Mononuclear cell (primary cell): ENCODE data around the gene RFX4. TPM values are rescaled to one million over a fixed set of nuclear protein-coding genes. Genes with fewer than 3 reads are reported as not detected.
"Not testable (repeated sequence)": the region's sequence is repeated elsewhere in the genome, so short reads cannot be mapped to it uniquely, and the experiment has no call there.

Experiments used
- H3K27me3 ChIP-seq: 2 replicates; pipeline ENCODE4 v1.6.0; 2011; ENCODE audit warnings: low read length, control low read depth; ENCODE audit not compliant: insufficient read depth
- H3K4me1 ChIP-seq: 2 replicates; pipeline ENCODE4 v1.5.1; 2011; ENCODE audit warnings: mild to moderate bottlenecking, low read length, control low read depth; ENCODE audit not compliant: insufficient read depth
- H3K4me3 ChIP-seq: 2 replicates; pipeline ENCODE4 v1.5.1; 2011; ENCODE audit warnings: mild to moderate bottlenecking, low read length, moderate library complexity
- H3K9me3 ChIP-seq: 2 replicates; pipeline ENCODE4 v1.5.1; 2011; ENCODE audit warnings: low read depth, mild to moderate bottlenecking, control low read depth, low read length
- total RNA-seq: library from RNA; depleted of rRNA; stranded (reverse); fragments of >200 nt; gene quantifications from one replicate; pipeline ENCODE4 v1.2.3, GENCODE V29; 2012

Gene RFX4
- total RNA-seq, 1 donor = not detected

DNA sequence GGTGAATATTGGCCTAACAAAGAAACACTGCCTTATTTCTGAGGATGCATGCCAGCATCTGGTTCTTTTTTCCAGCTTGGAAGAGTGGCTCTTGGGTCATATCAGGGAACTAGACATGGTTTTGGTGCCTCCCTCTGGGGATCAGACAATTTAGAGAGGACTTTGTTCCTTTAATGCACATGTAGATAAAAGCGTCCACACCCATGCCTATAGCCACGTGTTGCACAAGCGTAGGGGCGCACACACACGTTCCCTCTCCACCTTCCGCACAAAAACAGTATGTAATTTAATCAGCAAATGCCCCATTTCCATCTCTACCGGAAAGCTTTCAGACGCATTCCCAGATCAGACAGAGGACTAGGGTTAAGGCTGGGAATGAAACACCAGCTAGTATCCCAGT lies 130.0 kb downstream of the RFX4 start:
- Histone ChIP-seq H3K9me3 (no peaks in the 10 kb centered on the region), H3K4me3 (no peak overlapping the region), H3K27me3 (peaks cover 9% of the 10 kb centered on the region), H3K4me1 (no peaks in the 10 kb centered on the region)

GRCh38 chr12:106714926-106715325 lies 132.1 kb downstream of the RFX4 start:
- Histone ChIP-seq H3K4me3 (no peak overlapping the region), H3K9me3 (no peaks in the 10 kb centered on the region), H3K27me3 (peaks cover 11% of the 10 kb centered on the region), H3K4me1 (no peaks in the 10 kb centered on the region)

GRCh38 chr12:106715582-106715981 lies 132.8 kb downstream of the RFX4 start:
- Histone ChIP-seq H3K27me3 (peaks cover 11% of the 10 kb centered on the region), H3K9me3 (no peaks in the 10 kb centered on the region), H3K4me1 (no peaks in the 10 kb centered on the region), H3K4me3 (no peak overlapping the region)

DNA sequence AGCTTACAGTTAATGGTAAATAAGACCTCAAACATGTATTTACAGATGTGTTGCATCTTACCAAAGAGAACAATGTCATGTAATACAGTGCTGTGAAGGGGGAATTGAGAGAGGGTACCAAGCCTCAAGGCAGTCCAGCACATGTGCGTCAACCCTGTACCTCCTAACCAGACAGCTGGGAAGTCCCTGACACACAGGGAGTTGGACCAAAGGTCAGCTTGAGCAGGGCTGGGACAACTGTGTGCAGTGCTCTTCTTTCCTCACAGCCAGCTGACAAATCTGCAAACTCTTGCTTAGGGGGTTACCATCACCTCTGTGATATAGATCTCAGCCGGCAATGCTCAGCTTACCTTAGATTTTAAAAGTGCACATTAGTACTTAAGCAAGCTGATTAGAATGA lies 134.9 kb downstream of the RFX4 start:
- Histone ChIP-seq H3K9me3 (no peaks in the 10 kb centered on the region), H3K27me3 (peaks cover 8% of the 10 kb centered on the region), H3K4me1 (no peaks in the 10 kb centered on the region), H3K4me3 (no peak overlapping the region)

- Histone ChIP-seq H3K27me3 (peaks cover 8% of the 10 kb centered on the region), H3K9me3 (no peaks in the 10 kb centered on the region), H3K4me3 (no peak overlapping the region), H3K4me1 (no peaks in the 10 kb centered on the region)
Observed at GRCh38 chr12:106719879-106720278, 137.1 kb downstream of the RFX4 start.

GRCh38 chr12:106720696-106721095 lies 137.9 kb downstream of the RFX4 start:
- no peaks in the 10 kb centered on the region for H3K9me3 ChIP-seq
- H3K4me1 ChIP-seq = no peaks in the 10 kb centered on the region
- peaks cover 8% of the 10 kb centered on the region for H3K27me3 ChIP-seq
- no peak overlapping the region for H3K4me3 ChIP-seq

DNA sequence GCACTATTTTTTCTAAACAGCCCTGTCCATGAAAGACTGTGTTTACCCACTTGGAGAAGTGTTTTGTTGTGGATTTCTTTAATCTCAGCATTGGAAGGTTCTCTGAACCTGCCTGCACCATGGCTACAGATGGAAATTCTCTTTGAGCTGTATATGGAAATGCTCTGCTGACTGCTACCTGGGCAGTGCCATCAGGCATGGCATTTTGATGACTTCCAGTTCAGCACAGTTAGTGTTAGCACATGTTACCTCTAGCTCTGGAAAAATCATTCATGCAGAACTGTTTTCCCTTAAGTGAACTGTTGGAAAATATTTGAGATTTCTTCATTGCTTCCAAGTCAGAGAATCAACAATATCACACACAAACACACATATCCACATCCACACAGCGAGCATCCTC lies 139.1 kb downstream of the RFX4 start:
- Histone ChIP-seq H3K4me1 (no peaks in the 10 kb centered on the region), H3K4me3 (no peak overlapping the region), H3K27me3 (peaks cover 8% of the 10 kb centered on the region), H3K9me3 (no peaks in the 10 kb centered on the region)

GRCh38 chr12:106722837-106723236 lies 140.0 kb downstream of the RFX4 start:
- Histone ChIP-seq H3K4me1 (no peaks in the 10 kb centered on the region), H3K4me3 (no peak overlapping the region), H3K27me3 (peaks cover 5% of the 10 kb centered on the region), H3K9me3 (no peaks in the 10 kb centered on the region)

DNA sequence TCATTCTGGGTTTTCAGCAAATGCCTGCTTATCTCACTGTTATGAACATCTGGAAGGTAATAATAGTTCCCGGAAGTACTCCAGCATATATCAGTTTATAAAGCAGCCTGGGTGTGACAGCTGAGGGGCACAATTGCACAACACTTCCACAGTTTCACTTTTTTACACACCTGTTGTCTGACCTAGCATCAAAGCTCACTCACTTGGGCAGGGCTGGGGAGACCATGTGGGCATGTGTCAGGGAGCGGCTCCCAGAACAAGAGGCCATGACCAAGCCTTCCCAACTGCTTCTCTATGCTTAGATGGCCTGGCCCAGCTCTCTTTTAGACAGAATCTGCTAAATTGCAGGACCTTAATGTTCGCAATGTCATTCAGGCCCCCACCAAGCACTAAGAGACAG lies 140.6 kb downstream of the RFX4 start:
- Histone ChIP-seq H3K27me3 (peaks cover 5% of the 10 kb centered on the region), H3K4me1 (no peaks in the 10 kb centered on the region), H3K4me3 (no peak overlapping the region), H3K9me3 (no peaks in the 10 kb centered on the region)

- H3K4me1 ChIP-seq = no peaks in the 10 kb centered on the region
- peaks cover 5% of the 10 kb centered on the region for H3K27me3 ChIP-seq
- no peak overlapping the region for H3K4me3 ChIP-seq
- no peaks in the 10 kb centered on the region for H3K9me3 ChIP-seq
Observed at GRCh38 chr12:106724116-106724515, 141.3 kb downstream of the RFX4 start.

GRCh38 chr12:106724934-106725333 lies 142.1 kb downstream of the RFX4 start:
- no peaks in the 10 kb centered on the region for H3K4me1 ChIP-seq
- H3K27me3 ChIP-seq = peaks cover 3% of the 10 kb centered on the region
- H3K9me3 ChIP-seq = no peaks in the 10 kb centered on the region
- H3K4me3 ChIP-seq = no peak overlapping the region

- not testable (repeated sequence) for H3K9me3 ChIP-seq, H3K4me1 ChIP-seq, H3K27me3 ChIP-seq, H3K4me3 ChIP-seq
Observed at GRCh38 chr12:106726603-106727202, 143.9 kb downstream of the RFX4 start.

DNA sequence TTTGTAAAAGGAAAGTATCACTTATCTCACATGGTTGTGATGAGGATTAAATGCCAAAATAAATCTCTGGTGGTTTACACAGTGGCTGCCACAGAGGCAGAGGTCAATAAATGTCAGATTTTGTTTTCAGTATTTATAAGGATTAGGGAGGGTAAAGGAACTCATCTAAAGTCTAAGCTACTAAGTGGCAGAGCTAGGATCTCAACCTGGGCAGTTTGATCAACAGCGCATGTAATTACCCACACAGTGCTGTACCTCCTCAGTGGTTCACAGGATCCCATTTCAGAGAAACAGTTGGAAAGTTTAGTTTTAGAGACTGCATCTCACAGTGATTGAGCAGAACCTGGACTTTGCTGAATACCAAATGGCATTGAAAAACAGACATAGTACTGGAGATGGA lies 146.8 kb downstream of the RFX4 start:
- Histone ChIP-seq H3K27me3 (peaks cover 4% of the 10 kb centered on the region), H3K4me3 (no peak overlapping the region), H3K9me3 (no peaks in the 10 kb centered on the region), H3K4me1 (no peaks in the 10 kb centered on the region)

DNA sequence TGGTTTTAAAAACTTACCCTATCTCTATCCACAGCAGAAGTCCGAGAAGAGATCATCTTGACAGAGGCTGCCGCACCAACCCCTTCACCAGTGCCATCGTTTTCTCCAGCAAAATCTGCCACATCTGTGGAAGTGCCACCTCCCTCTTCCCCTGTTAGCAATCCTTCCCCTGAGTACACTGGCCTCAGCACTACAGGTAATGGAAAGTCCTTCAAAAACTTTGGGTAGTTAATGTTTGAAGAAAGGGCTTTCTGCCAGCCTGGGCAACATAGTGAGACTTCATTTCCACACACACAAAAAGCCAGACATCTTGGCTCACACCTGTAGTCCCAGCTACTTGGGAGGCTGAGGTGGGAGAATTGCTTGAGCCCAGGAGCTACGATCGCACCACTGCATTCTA lies 150.1 kb downstream of the RFX4 start:
- no peaks in the 10 kb centered on the region for H3K9me3 ChIP-seq
- H3K4me1 ChIP-seq = no peaks in the 10 kb centered on the region
- H3K27me3 ChIP-seq = peaks cover 4% of the 10 kb centered on the region
- H3K4me3 ChIP-seq = no peak overlapping the region

DNA sequence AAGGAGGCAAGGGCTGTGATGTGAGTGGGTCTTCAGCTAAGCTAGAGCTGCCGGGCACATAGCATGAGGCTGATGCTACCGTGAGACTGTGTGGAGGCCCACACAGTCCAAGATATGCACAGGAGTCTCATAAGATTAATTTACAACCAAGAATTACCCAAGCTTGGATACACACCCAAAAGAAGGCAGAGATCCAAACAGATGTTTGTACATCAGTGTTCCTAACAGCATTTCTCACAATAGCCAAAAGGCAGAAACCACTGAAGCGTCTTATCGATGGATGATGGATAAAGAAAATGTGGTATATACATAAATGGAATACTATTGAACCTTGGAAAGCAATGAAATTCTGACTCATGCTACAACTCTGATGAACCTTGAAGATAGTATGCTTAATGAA lies 150.9 kb downstream of the RFX4 start:
- H3K9me3 ChIP-seq = no peaks in the 10 kb centered on the region
- no peak overlapping the region for H3K4me3 ChIP-seq
- H3K4me1 ChIP-seq = no peaks in the 10 kb centered on the region
- H3K27me3 ChIP-seq = peaks cover 4% of the 10 kb centered on the region

- Histone ChIP-seq H3K9me3 (no peaks in the 10 kb centered on the region), H3K4me1 (no peaks in the 10 kb centered on the region), H3K27me3 (peaks cover 8% of the 10 kb centered on the region), H3K4me3 (no peak overlapping the region)
Observed at GRCh38 chr12:106736051-106736957, 153.5 kb downstream of the RFX4 start.
